Keratinocyte (primary cell): ENCODE measurements around the gene LPGAT1. TPM values are rescaled to one million over a fixed set of nuclear protein-coding genes. Genes with fewer than 3 reads are reported as not detected.

ENCODE experiments used
- DNase-seq: peaks from one replicate; pipeline ENCODE4 v3.0.0-alpha.2; 2011; ENCODE audit warnings: low read depth, missing footprints, low spot score
- FAIRE-seq: peaks from 2 replicates; lab custom pipeline; 2011; peaks lifted over from hg19 to GRCh38; lab: Jason Lieb, UNC
- H2AFZ ChIP-seq: 2 replicates; pipeline ENCODE4 v1.6.0; 2012; ENCODE audit warnings: low read length, control low read depth, inconsistent platforms; ENCODE audit not compliant: control insufficient read depth
- H3K27ac ChIP-seq: 2 replicates; pipeline ENCODE4 v1.5.1; 2011; ENCODE audit warnings: low read length; ENCODE audit not compliant: control insufficient read depth, insufficient read depth
- H3K27me3 ChIP-seq: 3 replicates; pipeline ENCODE4 v1.6.0; 2011; ENCODE audit warnings: low read length; ENCODE audit not compliant: control insufficient read depth, insufficient read depth; ENCODE audit errors: extremely low read depth
- H3K36me3 ChIP-seq, 2 experiments: 2 replicates in 1 of 2; 3 replicates in 1 of 2; pipeline ENCODE4 v1.5.1; 2011; ENCODE audit warnings: low read length in 2 of 2, mild to moderate bottlenecking in 1 of 2; ENCODE audit not compliant: control insufficient read depth in 2 of 2, insufficient read depth in 2 of 2; ENCODE audit errors: extremely low read depth in 1 of 2
- H3K4me1 ChIP-seq: 3 replicates; pipeline ENCODE4 v1.5.1; 2011; ENCODE audit warnings: low read length; ENCODE audit not compliant: control insufficient read depth, insufficient read depth; ENCODE audit errors: extremely low read depth
- H3K4me2 ChIP-seq: 3 replicates; pipeline ENCODE4 v1.6.0; 2011; ENCODE audit warnings: low read depth, low read length; ENCODE audit not compliant: control insufficient read depth, insufficient read depth; ENCODE audit errors: extremely low read depth
- H3K4me3 ChIP-seq, 3 experiments: fragments of 200-600 bp in 1 of 3; sonication (generic) in 1 of 3; 2 replicates in 2 of 3; 3 replicates in 1 of 3; pipeline ENCODE4 v1.5.1; 2011 to 2016; ENCODE audit warnings: low read length in 3 of 3, mild to moderate bottlenecking in 3 of 3, control low read depth in 2 of 3, inconsistent platforms in 1 of 3, low read depth in 1 of 3, mixed read lengths in 1 of 3, mixed run types in 1 of 3, moderate library complexity in 1 of 3; ENCODE audit not compliant: control insufficient read depth in 2 of 3, insufficient read depth in 2 of 3; ENCODE audit errors: extremely low read depth in 1 of 3
- H3K79me2 ChIP-seq: 2 replicates; pipeline ENCODE4 v1.6.0; 2012; ENCODE audit warnings: low read length; ENCODE audit not compliant: control insufficient read depth, insufficient read depth
- H3K9ac ChIP-seq: 3 replicates; pipeline ENCODE4 v1.6.0; 2011; ENCODE audit warnings: low read length; ENCODE audit not compliant: control insufficient read depth, insufficient read depth; ENCODE audit errors: extremely low read depth
- H3K9me1 ChIP-seq: 3 replicates; pipeline ENCODE4 v1.6.0; 2011; ENCODE audit warnings: low read length; ENCODE audit not compliant: control insufficient read depth, insufficient read depth; ENCODE audit errors: extremely low read depth
- H3K9me3 ChIP-seq: 2 replicates; pipeline ENCODE4 v1.5.1; 2012; ENCODE audit warnings: low read depth, low read length; ENCODE audit not compliant: control insufficient read depth
- H4K20me1 ChIP-seq: 3 replicates; pipeline ENCODE4 v1.6.0; 2011; ENCODE audit warnings: low read length; ENCODE audit not compliant: control insufficient read depth, insufficient read depth; ENCODE audit errors: extremely low read depth
- CTCF ChIP-seq, 3 experiments: IDR thresholded peaks in 1 of 3; conservative IDR thresholded peaks in 1 of 3; optimal IDR thresholded peaks in 1 of 3; 2 replicates in 2 of 3; 3 replicates in 1 of 3; pipeline versions ENCODE3 to v1.5.1; 2011; ENCODE audit warnings: low read length in 3 of 3, mild to moderate bottlenecking in 3 of 3, moderate library complexity in 2 of 3, control low read depth in 1 of 3, inconsistent platforms in 1 of 3; ENCODE audit not compliant: insufficient read depth in 2 of 3; ENCODE audit errors: extremely low read depth in 1 of 3
- EZH2 ChIP-seq: IDR thresholded peaks from one replicate; pipeline ENCODE4 v1.6.1; 2012; ENCODE audit warnings: inconsistent platforms, mild to moderate bottlenecking, low read length, moderate library complexity
- dilution Hi-C: fragments of 300-500 bp; cut with MboI; formaldehyde crosslinking; loops from one replicate; pipeline ENCODE4 v1.7.0; 2020; ENCODE audit warnings: low sequenced_read_pairs; ENCODE audit not compliant: extremely low pct_ligation_motif_present
- polyA plus RNA-seq, 5 experiments: library from polyadenylated mRNA; depleted of rRNA in 3 of 5; stranded (reverse) in 3 of 5; stranded (forward) in 1 of 5; unstranded in 1 of 5; fragments of >200 nt; gene quantifications; 1 replicate in 1 of 5; 2 replicates in 3 of 5; 3 replicates in 1 of 5; pipeline versions ENCODE4 v1.2.1 to v1.2.3, GENCODE V29; 2011 to 2012; ENCODE audit warnings: missing spikeins in 2 of 5, low read depth in 1 of 5, low replicate concordance in 1 of 5

The LPGAT1 gene
- polyA plus RNA-seq, 1 donor (not counting 4 experiments of a cell fraction or from before 2014, with no cell fraction given), result 14.7 TPM

GRCh38 chr1:211730347-211730746, 100.2 kb downstream of the LPGAT1 start:
- TF ChIP-seq CTCF (optimal IDR thresholded peaks at IDR 0.05 in 1 of 3, IDR thresholded peaks at IDR 0.05 in 1 of 3, conservative IDR thresholded peaks at IDR 0.05 in 1 of 3; ENCODE audit: extremely low read depth in 1 of 3, insufficient read depth in 2 of 3, low read length in 3 of 3) (no peak), EZH2 (no peak)
- no peak overlapping the region for H3K9ac ChIP-seq
- no peaks in the 10 kb centered on the region for H3K9me3 ChIP-seq
- H3K27ac ChIP-seq, result no peak overlapping the region
- peaks cover under 1% of the 10 kb centered on the region for H3K9me1 ChIP-seq
- no peaks in the 10 kb centered on the region for H3K79me2 ChIP-seq
- no peak overlapping the region for H3K4me2 ChIP-seq
- dilution Hi-C loops, result no loop called here
- peaks cover 8% of the 10 kb centered on the region for H3K4me1 ChIP-seq
- no peak overlapping the region for H3K4me3 ChIP-seq
- no peaks in the 10 kb centered on the region for H3K36me3 ChIP-seq
- FAIRE-seq, result no peak
- no peak overlapping the region for H2AFZ ChIP-seq
- no peak for DNase-seq
- no peaks in the 10 kb centered on the region for H3K27me3 ChIP-seq
- H4K20me1 ChIP-seq, result no peaks in the 10 kb centered on the region

GRCh38 chr1:211729238-211729637, 101.3 kb downstream of the LPGAT1 start:
- Histone ChIP-seq H3K9ac (no peak overlapping the region), H3K4me3 (no peak overlapping the region), H3K9me1 (no peaks in the 10 kb centered on the region), H4K20me1 (no peaks in the 10 kb centered on the region), H2AFZ (no peak overlapping the region), H3K79me2 (no peaks in the 10 kb centered on the region), H3K4me1 (no peaks in the 10 kb centered on the region), H3K9me3 (no peaks in the 10 kb centered on the region), H3K36me3 (no peaks in the 10 kb centered on the region), H3K27me3 (no peaks in the 10 kb centered on the region), H3K27ac (no peak overlapping the region), H3K4me2 (no peak overlapping the region)
- TF ChIP-seq EZH2 (no peak), CTCF (optimal IDR thresholded peaks at IDR 0.05 in 1 of 3, IDR thresholded peaks at IDR 0.05 in 1 of 3, conservative IDR thresholded peaks at IDR 0.05 in 1 of 3; ENCODE audit: extremely low read depth in 1 of 3, insufficient read depth in 2 of 3, low read length in 3 of 3) (no peak)
- no peak for FAIRE-seq
- dilution Hi-C loops, result no loop called here
- DNase-seq, result no peak
